GM10248 (cell line): Measurements from ENCODE around the gene FN1.

Experiments
- CTCF ChIA-PET: fragments of 300-600 bp; sonication (Branson Sonifier 250); formaldehyde crosslinking; extraction: SDS; loops from one replicate; lab custom pipeline; 2021; ENCODE audit warnings: antibody characterized with exemption; lab: Yijun Ruan, JAX
- POLR2A ChIA-PET: fragments of 350-650 bp; sonication (Branson Sonifier 250); formaldehyde crosslinking; extraction: SDS; loops from one replicate; lab custom pipeline; 2020; ENCODE audit warnings: antibody characterized with exemption; lab: Yijun Ruan, JAX
- DNase-seq: peaks from one replicate; pipeline ENCODE4 v3.0.0; 2012; ENCODE audit errors: extremely low spot score
- TF ChIP-seq, protein P1 (sequence below): IDR thresholded peaks from 2 replicates; pipeline ENCODE4 v1.5.1; 2012; ENCODE audit warnings: mild to moderate bottlenecking, low read depth; ENCODE audit errors: extremely low read depth, missing control alignments, control extremely low read depth

The FN1 gene

DNA sequence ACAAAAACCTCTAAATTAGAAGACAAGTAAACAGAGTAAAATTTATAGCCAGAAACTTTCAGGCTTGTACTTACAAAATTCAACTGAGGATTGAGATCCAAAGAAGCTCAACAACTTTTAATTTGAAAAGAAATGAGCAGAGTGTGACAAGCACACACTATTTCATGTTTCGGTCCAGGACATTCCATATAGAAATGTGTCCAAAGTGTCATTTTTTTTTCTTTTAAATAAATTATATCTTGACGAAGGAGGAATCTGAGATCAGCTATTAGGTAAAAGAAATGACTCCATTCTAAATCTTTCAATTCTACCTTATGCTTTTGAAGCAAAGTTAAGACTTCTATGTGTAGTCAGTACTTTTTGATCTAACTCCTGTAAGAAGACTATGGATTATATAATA lies 4.6 kb downstream of the FN1 start:
- TF ChIP-seq, protein P1, sequence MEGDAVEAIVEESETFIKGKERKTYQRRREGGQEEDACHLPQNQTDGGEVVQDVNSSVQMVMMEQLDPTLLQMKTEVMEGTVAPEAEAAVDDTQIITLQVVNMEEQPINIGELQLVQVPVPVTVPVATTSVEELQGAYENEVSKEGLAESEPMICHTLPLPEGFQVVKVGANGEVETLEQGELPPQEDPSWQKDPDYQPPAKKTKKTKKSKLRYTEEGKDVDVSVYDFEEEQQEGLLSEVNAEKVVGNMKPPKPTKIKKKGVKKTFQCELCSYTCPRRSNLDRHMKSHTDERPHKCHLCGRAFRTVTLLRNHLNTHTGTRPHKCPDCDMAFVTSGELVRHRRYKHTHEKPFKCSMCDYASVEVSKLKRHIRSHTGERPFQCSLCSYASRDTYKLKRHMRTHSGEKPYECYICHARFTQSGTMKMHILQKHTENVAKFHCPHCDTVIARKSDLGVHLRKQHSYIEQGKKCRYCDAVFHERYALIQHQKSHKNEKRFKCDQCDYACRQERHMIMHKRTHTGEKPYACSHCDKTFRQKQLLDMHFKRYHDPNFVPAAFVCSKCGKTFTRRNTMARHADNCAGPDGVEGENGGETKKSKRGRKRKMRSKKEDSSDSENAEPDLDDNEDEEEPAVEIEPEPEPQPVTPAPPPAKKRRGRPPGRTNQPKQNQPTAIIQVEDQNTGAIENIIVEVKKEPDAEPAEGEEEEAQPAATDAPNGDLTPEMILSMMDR: no peak
- ChIA-PET CTCF (no interaction called here), POLR2A (no interaction called here)
- no peak for DNase-seq

DNA sequence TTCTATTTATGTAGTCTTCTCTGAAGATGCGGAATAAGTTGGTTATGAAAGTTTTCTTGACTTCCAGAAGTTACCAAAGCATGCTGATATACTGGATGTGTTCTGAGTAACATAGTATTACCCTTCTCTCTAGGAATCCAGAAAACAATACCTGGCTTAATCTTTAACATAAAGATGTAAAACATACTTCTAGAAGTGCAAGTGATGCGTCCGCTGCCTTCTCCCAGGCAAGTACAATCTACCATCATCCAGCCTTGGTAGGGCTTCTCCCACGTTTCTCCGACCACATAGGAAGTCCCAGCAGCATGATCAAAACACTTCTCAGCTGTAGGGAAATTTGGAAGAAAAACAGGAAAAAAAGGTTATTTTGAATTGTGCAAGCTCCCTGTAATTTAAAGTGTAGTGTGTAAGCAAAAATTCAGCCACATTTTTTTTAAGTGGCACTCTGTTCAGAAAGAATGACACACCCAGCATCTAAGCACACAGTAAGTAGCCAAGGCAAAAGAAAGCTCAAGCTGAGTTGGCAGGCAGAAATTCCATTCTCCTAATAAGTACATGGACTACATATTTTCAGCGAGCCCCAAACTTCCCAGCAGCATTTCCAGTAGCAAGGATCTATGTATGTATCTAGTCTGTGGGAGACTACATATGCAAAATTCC lies 5.2 kb downstream of the FN1 start:
- ChIA-PET POLR2A (no interaction called here), CTCF (interaction anchor here (0.9 to 2.2 kb wide), 3 partner anchors 12 to 21 kb away, joined by 3 to 8 read pairs (median 5); no protein-coding TSS in a partner anchor)
- no peak for DNase-seq
- TF ChIP-seq, protein P1: no peak

DNA sequence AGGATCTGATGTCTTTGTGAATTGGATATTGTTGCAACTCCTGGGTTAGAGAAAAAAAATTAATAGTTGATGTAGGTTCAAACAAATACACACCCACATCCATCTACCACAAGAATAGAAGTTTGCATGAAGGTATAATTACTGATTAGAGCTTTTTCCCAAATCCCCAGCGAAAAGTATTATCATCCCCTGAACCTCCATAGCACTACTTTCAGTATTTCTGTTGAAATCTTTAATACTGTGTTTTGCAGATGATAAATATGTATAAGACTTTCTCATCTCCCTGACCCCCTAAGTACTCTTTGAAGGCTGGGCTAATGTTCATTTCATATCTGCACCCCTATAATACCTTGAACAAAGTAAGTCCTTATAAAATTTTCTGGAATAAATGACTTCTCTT lies 6.4 kb downstream of the FN1 start:
- TF ChIP-seq, protein P1: no peak
- POLR2A ChIA-PET: no interaction called here
- DNase-seq: no peak
- CTCF ChIA-PET: interaction anchor here (0.9 to 2.2 kb wide), 4 partner anchors 13 to 25 kb away, joined by 3 to 8 read pairs (median 4); no protein-coding TSS in a partner anchor

DNA sequence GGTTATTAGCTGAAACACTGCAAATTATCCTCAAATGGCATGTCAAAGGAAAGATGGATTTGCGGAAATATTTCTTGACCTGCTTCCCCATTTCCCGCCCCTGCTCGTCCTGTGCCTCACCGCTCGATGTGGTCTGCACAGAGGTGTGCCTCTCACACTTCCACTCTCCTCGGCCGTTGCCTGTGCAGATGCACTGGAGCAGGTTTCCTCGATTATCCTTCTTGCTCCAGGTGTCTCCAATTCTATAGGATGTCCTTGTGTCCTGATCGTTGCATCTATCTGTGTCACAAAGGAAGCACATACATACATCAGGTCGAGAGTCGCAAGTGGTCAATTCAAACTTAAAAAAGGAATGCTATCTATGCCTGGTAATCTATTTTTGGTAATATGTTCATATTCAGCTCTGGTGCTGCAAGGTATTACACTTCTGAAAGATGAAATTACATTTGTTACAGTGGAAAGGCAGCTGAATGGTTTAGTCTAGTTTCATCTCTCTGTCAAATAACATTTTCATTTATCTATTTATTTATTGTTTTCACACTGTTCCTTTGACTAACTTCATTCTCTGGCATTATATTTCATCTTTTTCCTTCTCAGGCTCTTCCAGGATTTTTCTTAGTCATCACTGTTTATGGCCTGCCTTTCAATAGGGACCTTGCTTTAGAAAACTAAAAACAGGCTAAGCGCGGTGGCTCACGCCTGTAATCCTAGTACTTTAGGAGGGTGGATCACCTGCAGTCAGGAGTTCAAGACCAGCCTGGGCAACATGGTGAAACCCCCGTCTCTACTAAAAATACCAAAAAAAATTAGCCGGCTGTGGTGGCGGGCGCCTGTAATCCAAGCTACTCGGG lies 7.6 kb downstream of the FN1 start:
- CTCF ChIA-PET: interaction anchor here (0.9 to 2.2 kb wide), 3 partner anchors 13 to 26 kb away, joined by 3 to 8 read pairs (median 3); no protein-coding TSS in a partner anchor
- POLR2A ChIA-PET: no interaction called here
- TF ChIP-seq, protein P1: no peak
- no peak for DNase-seq

DNA sequence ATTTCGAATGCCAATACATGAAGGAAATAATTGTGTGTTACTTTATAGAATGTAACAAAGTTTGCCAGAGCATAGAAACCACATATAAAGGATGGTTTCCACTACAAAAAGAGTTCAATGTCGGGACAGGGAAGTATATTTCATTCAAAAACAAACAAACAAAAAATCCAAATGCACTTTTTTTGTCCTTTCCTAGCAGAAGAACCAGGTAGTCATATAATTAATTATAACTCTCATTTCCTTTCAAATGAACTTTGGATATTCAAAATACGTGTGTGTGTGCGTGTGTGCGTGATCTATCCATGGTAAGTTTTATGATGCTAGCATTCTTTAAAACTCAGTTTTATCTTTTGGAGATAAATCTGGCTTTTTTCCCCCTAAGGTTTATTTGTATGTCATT lies 8.3 kb downstream of the FN1 start:
- DNase-seq: no peak
- ChIA-PET POLR2A (no interaction called here), CTCF (no interaction called here)
- TF ChIP-seq, protein P1: no peak

DNA sequence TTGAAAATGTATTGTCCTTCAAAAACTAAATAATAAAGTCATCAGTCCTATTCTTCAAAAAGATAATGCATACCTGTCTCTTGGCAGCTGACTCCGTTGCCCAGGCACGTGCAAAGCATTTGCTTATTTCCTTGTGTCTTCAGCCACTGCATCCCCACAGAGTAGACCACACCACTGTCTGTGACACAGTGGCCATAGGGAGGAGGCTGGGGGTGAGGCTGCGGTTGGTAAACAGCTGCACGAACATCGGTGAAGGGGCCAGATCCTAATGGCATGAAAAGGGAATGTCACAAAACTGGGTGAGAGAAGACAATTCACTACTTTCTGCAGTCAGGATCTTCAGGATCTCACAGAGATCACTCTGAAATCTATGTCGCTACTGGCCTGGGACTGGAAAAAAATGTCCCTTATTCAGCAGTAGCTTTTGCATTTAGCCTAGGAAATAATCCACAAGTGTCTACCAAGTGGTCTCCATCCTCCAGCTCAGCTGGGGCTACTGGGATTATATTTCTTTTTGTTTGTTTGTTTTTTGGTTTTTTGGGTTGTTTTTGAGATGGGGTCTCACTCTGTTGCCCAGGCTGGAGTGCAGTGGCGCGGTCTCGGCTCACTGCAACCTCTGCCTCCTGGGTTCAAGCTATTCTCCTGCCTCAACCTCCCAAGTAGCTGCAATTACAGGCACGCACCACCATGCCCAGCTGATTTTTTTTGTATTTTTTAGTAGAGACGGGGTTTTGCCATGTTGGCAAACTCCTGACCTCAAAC lies 10.7 kb downstream of the FN1 start:
- ChIA-PET CTCF (interaction anchor here (0.9 to 1.3 kb wide), 3 partner anchors 16 to 34 kb away, joined by 3 to 7 read pairs (median 4); no protein-coding TSS in a partner anchor), POLR2A (no interaction called here)
- TF ChIP-seq, protein P1: no peak
- DNase-seq: no peak
